MM.1S (cell line): Measurements from ENCODE around the gene PLEK.

Source experiments
- CTCF ChIP-seq: fragments of 300-600 bp; sonication (generic); IDR thresholded peaks from 2 replicates; pipeline ENCODE4 v1.5.1; 2016; ENCODE audit warnings: antibody characterized with exemption, low read length, mixed read lengths
- EZH2 ChIP-seq: fragments of 300-600 bp; sonication (generic); optimal IDR thresholded peaks from 2 replicates; pipeline ENCODE3; 2017; ENCODE audit warnings: low read depth, mild to moderate bottlenecking, antibody characterized with exemption, low read length, mixed read lengths
- EZH2phosphoT487 ChIP-seq: fragments of 300-600 bp; sonication (generic); IDR thresholded peaks from 2 replicates; pipeline ENCODE4 v1.6.1; 2018; ENCODE audit warnings: antibody characterized with exemption, low read length

DNA sequence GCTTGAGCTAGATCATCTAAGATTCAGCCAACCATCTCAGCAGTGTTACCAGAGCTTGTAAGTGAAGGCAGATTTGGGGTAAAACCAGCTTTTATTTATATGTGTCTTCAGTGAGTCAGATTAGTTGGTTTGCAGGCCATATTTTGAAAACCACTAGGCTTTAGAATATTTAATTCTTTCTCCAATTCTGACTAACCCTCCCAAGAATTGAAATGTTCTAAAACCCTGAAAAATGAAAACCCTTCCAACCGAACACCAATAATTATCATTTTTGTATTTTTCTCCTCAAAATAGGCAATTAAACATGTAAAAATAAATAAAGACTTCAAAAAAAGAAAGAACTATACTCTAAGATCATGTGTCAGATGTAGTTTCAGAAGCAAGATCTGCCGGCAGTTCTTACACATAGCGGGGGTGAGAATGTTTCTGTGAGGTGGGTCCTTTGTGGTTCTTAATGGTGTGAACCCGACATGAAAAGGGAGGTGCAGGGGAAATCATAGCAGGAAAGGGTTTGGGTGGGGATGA lies 14.2 kb downstream of the PLEK start:
- TF ChIP-seq CTCF = no peak
- no peak for TF ChIP-seq EZH2phosphoT487
- no peak for TF ChIP-seq EZH2
